Smooth muscle cell (in vitro differentiated cells): Measurements from ENCODE around the gene CENPF. TPM values are rescaled to one million over a fixed set of nuclear protein-coding genes. Genes with fewer than 3 reads are reported as not detected.

Experiments
- DNase-seq: peaks from one replicate; lab custom pipeline; 2025; ENCODE audit not compliant: unreplicated experiment; lab: John Stamatoyannopoulos, UW
- H2AFZ ChIP-seq: fragments of 200-600 bp; sonication (generic); 2 replicates; pipeline ENCODE4 v1.6.0; 2016; ENCODE audit warnings: antibody characterized with exemption, low read depth, mild to moderate bottlenecking
- H3F3A ChIP-seq: fragments of 200-600 bp; sonication (generic); 2 replicates; pipeline ENCODE4 v1.6.0; 2017; ENCODE audit warnings: antibody characterized with exemption, low read depth
- H3K27ac ChIP-seq: fragments of 200-600 bp; sonication (generic); 2 replicates; pipeline ENCODE4 v1.5.1; 2016; ENCODE audit warnings: low read depth, mild to moderate bottlenecking
- H3K27me3 ChIP-seq: fragments of 200-600 bp; sonication (generic); 2 replicates; pipeline ENCODE4 v1.6.1; 2016; ENCODE audit warnings: low read depth, mild to moderate bottlenecking
- H3K36me3 ChIP-seq: fragments of 200-600 bp; sonication (generic); 2 replicates; pipeline ENCODE4 v1.5.1; 2016; ENCODE audit warnings: low read depth
- H3K4me1 ChIP-seq: fragments of 200-600 bp; sonication (generic); 2 replicates; pipeline ENCODE4 v1.5.1; 2016; ENCODE audit warnings: low read depth
- H3K4me2 ChIP-seq: fragments of 200-600 bp; sonication (generic); 2 replicates; pipeline ENCODE4 v1.6.0; 2016; ENCODE audit warnings: mild to moderate bottlenecking
- H3K4me3 ChIP-seq: fragments of 200-600 bp; sonication (generic); 2 replicates; pipeline ENCODE4 v1.5.1; 2016; ENCODE audit warnings: mild to moderate bottlenecking
- H3K79me2 ChIP-seq: fragments of 200-600 bp; sonication (generic); 2 replicates; pipeline ENCODE4 v1.6.0; 2016; ENCODE audit warnings: low read depth, mild to moderate bottlenecking
- H3K9ac ChIP-seq: fragments of 200-600 bp; sonication (generic); 2 replicates; pipeline ENCODE4 v1.6.0; 2016; ENCODE audit warnings: low read depth
- H3K9me3 ChIP-seq: fragments of 200-600 bp; sonication (generic); replicated peaks from 2 replicates; pipeline ENCODE4 v1.5.1; 2016; ENCODE audit warnings: low read depth
- H4K20me1 ChIP-seq: fragments of 200-600 bp; sonication (generic); 2 replicates; pipeline ENCODE4 v1.6.0; 2016; ENCODE audit warnings: low read depth
- WGBS: methylation state at CpG from one replicate; pipeline ENCODE4 v1.1.7; 2016; ENCODE audit warnings: low lambda C conversion rate; 5-methylcytosine and 5-hydroxymethylcytosine counted together
- polyA plus RNA-seq: library from polyadenylated mRNA; unstranded; fragments of >200 nt; fragmentation: Nextera tagmentation; extraction: Ambion mirVana; gene quantifications from 2 replicates; pipeline ENCODE4 v1.2.1, GENCODE V29; 2016
- total RNA-seq: library from RNA; depleted of rRNA; stranded (reverse); fragments of >200 nt; gene quantifications from 2 replicates; pipeline ENCODE4 v1.2.3, GENCODE V29; 2014
- TF ChIP-seq, protein P1 (sequence below): fragments of 200-600 bp; sonication (generic); IDR thresholded peaks from 2 replicates; pipeline ENCODE4 v1.5.1; 2017; ENCODE audit warnings: borderline replicate concordance, mild to moderate bottlenecking, antibody characterized with exemption; ENCODE audit not compliant: insufficient read depth, poor library complexity, severe bottlenecking

Gene CENPF
- total and polyA plus RNA-seq, 2 experiments from 2014 or later: 7.4 to 8.3 TPM

DNA sequence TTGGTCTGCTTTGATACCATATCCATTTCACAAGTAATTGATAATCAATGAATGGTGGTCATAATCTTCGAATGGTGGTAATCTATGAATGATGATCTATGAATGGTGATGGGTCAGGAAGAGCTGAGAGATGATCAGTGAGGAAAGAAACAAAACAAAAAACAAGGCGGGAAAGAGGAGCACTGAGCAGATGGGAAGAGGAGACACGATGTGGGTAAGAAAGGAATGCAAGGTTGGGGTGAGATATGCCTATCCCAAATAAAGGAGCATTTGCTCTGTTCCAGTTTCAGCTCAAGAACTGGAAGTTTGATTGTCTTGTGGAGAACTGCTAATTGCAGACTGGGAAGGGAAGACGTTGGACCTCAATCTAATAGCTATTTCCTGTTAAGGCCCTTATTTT, 73.8 kb downstream of the CENPF start:
- WGBS: 82% methylated on average over 4 of the region's 4 CpGs
- no peaks in the 10 kb centered on the region for H3K9me3 ChIP-seq
- DNase-seq: no peak
- no peak overlapping the region for H3K4me2 ChIP-seq
- no peaks in the 10 kb centered on the region for H3K4me1 ChIP-seq
- no peak overlapping the region for H3K9ac ChIP-seq
- H3K4me3 ChIP-seq: no peak overlapping the region
- TF ChIP-seq, protein P1, sequence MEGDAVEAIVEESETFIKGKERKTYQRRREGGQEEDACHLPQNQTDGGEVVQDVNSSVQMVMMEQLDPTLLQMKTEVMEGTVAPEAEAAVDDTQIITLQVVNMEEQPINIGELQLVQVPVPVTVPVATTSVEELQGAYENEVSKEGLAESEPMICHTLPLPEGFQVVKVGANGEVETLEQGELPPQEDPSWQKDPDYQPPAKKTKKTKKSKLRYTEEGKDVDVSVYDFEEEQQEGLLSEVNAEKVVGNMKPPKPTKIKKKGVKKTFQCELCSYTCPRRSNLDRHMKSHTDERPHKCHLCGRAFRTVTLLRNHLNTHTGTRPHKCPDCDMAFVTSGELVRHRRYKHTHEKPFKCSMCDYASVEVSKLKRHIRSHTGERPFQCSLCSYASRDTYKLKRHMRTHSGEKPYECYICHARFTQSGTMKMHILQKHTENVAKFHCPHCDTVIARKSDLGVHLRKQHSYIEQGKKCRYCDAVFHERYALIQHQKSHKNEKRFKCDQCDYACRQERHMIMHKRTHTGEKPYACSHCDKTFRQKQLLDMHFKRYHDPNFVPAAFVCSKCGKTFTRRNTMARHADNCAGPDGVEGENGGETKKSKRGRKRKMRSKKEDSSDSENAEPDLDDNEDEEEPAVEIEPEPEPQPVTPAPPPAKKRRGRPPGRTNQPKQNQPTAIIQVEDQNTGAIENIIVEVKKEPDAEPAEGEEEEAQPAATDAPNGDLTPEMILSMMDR: no peak
- H2AFZ ChIP-seq: no peak overlapping the region
- no peak overlapping the region for H3K27ac ChIP-seq
- H3K27me3 ChIP-seq: no peaks in the 10 kb centered on the region
- H3K79me2 ChIP-seq: no peaks in the 10 kb centered on the region
- H4K20me1 ChIP-seq: no peaks in the 10 kb centered on the region
- no peaks in the 10 kb centered on the region for H3F3A ChIP-seq
- H3K36me3 ChIP-seq: no peaks in the 10 kb centered on the region

DNA sequence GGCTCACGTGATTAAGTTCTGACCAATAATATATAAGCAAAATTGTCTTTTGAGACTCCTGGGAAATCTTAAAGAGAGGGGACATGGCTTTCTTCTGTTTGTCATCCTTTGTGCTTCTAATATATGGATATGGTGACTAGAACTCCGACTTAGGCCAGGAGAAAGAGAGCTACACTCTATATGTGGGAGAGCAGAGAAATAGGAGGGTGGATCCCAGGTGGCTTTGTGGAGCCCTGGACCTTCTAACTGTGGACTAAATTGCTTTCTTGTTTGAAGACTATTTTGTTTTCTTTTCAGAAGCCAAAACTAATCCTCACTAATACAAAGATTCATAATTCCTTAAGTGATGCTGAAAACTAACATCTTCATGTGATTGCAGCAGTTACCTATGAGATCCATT, 75.0 kb downstream of the CENPF start:
- Histone ChIP-seq H3K36me3 (no peaks in the 10 kb centered on the region), H3K79me2 (no peaks in the 10 kb centered on the region), H3K9me3 (no peaks in the 10 kb centered on the region), H4K20me1 (no peaks in the 10 kb centered on the region), H3F3A (no peaks in the 10 kb centered on the region), H3K4me1 (no peaks in the 10 kb centered on the region), H2AFZ (no peak overlapping the region), H3K27ac (no peak overlapping the region), H3K27me3 (no peaks in the 10 kb centered on the region), H3K9ac (no peak overlapping the region), H3K4me3 (no peak overlapping the region), H3K4me2 (no peak overlapping the region)
- WGBS: 88% methylated on average over 2 of the region's 2 CpGs
- TF ChIP-seq, protein P1: no peak
- DNase-seq: no peak

- H3K9ac ChIP-seq: no peak overlapping the region
- H3F3A ChIP-seq: no peaks in the 10 kb centered on the region
- no peaks in the 10 kb centered on the region for H3K36me3 ChIP-seq
- no peaks in the 10 kb centered on the region for H3K27me3 ChIP-seq
- H2AFZ ChIP-seq: no peak overlapping the region
- no peaks in the 10 kb centered on the region for H3K9me3 ChIP-seq
- no peak overlapping the region for H3K4me3 ChIP-seq
- no peak for DNase-seq
- TF ChIP-seq, protein P1: no peak
- H3K27ac ChIP-seq: no peak overlapping the region
- no peaks in the 10 kb centered on the region for H3K4me1 ChIP-seq
- 62% methylated on average over 2 of the region's 2 CpGs for WGBS
- no peak overlapping the region for H3K4me2 ChIP-seq
- H4K20me1 ChIP-seq: no peaks in the 10 kb centered on the region
- no peaks in the 10 kb centered on the region for H3K79me2 ChIP-seq
Observed at GRCh38 chr1:214678386-214678785, 75.4 kb downstream of the CENPF start.

DNA sequence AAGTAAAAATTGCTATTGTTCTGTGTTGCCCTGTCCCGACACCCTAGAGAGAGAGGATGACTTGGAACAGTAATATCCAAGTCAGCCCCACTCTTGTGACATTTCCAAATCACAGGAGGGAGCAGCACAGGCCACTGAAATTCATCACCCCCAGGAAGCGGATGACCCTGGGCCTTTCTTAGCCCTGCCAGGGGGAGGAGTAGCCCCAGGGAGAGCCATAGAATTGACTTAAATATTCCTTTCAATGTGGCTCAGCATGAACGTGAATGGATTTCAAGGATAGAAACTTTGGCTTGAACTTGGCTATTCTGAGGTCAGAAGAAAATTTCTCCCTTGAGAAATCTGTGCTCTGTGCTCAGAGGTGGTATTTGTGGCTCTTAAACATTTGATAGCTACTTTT, 80.6 kb downstream of the CENPF start:
- H3K36me3 ChIP-seq: no peaks in the 10 kb centered on the region
- H3K4me2 ChIP-seq: no peak overlapping the region
- no peaks in the 10 kb centered on the region for H3K27me3 ChIP-seq
- DNase-seq: no peak
- no peak overlapping the region for H3K4me3 ChIP-seq
- 68% methylated on average over 3 of the region's 3 CpGs for WGBS
- H3K9me3 ChIP-seq: no peaks in the 10 kb centered on the region
- no peaks in the 10 kb centered on the region for H3F3A ChIP-seq
- H3K4me1 ChIP-seq: no peaks in the 10 kb centered on the region
- H3K9ac ChIP-seq: no peak overlapping the region
- no peaks in the 10 kb centered on the region for H4K20me1 ChIP-seq
- no peaks in the 10 kb centered on the region for H3K79me2 ChIP-seq
- H3K27ac ChIP-seq: no peak overlapping the region
- TF ChIP-seq, protein P1: no peak
- no peak overlapping the region for H2AFZ ChIP-seq
